ENCODE measurements around the gene IL6R.
"Not testable (repeated sequence)": the region's sequence is repeated elsewhere in the genome, so short reads cannot be mapped to it uniquely, and the experiment has no call there.

Gene IL6R

DNA sequence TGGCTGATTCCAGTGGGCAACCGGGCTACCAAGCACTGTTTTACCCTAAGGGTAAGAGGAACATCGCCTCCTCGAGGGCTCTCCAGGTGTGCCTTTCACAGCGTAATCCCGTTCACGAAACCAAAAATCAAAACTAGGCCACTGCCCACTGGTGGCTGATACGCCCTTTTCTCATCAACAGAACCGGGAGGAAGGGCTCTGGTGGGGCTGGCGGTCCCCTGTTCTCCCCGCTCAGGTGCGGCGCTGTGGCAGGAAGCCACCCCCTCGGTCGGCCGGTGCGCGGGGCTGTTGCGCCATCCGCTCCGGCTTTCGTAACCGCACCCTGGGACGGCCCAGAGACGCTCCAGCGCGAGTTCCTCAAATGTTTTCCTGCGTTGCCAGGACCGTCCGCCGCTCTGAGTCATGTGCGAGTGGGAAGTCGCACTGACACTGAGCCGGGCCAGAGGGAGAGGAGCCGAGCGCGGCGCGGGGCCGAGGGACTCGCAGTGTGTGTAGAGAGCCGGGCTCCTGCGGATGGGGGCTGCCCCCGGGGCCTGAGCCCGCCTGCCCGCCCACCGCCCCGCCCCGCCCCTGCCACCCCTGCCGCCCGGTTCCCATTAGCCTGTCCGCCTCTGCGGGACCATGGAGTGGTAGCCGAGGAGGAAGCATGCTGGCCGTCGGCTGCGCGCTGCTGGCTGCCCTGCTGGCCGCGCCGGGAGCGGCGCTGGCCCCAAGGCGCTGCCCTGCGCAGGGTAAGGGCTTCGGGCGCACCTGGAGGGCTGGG is at the start of gene IL6R:
Gene IL6R (plus strand): TSS at position 360 of the 763 bp plus-strand sequence. CDS start 287 bp downstream, at position 647.
- no peak for DNase-seq

DNA sequence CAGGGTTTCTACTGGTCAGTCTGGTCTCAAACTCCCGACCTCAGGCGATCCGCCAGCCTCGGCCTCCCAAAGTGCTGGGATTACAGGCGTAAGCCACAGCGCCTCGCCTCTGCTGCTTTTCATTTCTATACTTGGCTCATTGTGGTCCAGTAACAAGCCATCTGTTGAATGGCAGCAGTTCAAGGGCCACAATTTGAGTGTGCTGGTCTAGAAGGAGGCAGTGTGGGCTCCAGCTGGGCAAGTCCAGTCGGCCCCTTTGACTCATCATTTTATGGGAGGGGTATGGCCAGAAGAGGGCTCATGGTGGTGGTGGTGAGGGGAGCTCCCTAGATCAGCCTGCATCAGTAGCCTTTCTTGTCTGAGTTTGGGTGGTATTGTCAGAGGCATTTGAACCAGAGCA is 46.6 kb upstream of the IL6R start:
- DNase-seq = no peak

DNA sequence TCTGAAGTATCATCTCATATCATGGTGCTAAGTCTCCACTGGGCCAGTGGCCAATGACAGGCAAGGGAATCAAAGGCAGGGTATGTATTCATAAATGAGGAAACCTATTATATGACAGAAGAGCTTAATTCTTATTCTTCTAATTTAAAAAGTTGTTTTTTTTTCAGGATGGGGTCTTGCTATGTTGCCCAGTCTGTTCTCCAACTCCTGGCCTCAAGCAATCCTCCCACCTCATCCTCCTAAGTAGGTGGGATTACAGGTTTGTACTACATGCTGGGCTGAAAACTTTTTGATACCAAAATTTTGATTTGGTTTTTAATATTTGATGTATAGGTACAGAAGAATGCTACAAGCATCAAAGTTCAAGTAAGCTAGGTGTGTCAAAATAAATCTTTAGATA is 44.9 kb upstream of the IL6R start:
- no peak for DNase-seq

DNA sequence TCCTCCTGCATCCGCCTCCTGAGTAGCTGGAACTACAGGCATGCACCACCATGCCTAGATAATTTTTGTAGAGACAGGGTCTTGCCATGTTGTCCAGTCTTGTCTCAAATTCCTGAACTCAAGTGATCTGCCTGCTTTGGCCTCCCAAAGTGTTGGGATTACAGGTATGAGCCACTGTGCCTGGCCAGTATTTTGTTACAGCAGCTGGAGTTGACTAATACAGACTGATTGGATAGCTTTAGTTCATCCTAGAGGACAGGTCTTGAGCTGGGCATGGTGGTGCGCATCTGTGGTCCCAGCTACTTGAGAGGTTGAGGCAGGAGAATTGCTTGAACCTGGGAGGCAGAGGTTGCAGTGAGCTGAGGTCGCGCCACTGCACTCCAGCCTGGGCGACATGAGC is 44.3 kb upstream of the IL6R start:
- DNase-seq = not testable (repeated sequence)

DNA sequence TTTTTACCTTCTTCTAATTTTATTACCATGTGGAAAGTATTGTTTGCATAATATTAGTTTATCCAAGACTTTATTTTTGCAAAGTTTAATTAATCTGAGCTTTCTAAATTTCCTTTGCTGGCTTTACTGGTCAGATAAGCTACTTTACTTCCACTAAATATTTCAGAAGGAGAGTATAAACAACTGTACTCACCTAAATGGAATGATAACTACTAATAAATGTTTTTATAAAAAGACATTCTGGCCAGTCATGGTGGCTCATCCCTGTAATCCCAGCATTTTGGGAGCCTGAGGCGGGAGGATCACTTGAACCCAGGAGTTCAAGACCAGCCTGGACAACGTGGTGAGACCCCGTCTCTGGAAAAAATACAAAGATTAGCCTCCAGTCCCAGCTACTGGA is 43.8 kb upstream of the IL6R start:
- DNase-seq = no peak

DNA sequence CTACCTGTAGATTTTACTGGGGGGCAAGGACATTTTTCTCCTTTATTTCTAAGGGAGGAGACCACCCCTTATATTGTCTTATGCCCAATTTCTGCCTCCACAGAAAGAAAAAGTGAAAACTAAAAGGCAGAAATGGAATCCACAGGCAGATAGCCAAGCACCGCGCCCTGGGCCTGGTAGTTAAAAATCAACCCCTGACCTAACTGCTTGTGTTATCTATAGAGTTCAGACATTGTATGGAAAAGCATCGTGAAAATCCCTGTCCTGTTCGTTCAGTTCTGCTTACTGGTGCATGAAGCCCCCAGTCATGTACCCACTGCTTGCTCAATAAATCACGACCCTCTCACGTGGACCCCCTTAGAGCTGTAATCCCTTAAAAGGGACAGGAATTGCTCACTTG is 33.7 kb upstream of the IL6R start:
- DNase-seq = no peak

DNA sequence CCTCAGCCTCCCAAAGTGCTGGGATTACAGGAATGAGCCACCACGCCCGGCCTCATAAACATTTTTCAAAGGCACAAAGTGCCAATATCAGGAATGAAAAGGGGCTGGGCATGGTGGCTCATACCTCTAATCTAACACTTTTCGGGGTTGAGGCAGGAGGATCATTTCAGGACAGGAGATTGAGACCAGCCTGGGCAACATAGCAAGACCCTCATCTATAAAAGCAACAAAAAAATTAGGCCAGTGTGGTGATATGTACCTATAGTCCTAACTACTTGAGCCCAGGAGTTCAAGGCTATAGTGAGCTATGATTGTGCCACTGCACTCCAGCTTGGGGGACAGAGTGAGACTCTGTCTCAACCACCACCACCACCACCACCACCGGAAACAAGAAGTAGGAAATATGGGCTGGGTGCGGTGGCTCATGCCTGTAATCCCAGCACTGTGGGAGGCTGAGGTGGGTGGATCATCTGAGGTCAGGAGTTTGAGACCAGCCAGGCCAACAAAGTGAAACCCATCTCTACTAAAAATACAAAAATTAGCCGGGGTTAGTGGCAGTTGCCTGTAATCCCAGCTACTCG is 31.3 kb upstream of the IL6R start:
- not testable (repeated sequence) for DNase-seq

DNA sequence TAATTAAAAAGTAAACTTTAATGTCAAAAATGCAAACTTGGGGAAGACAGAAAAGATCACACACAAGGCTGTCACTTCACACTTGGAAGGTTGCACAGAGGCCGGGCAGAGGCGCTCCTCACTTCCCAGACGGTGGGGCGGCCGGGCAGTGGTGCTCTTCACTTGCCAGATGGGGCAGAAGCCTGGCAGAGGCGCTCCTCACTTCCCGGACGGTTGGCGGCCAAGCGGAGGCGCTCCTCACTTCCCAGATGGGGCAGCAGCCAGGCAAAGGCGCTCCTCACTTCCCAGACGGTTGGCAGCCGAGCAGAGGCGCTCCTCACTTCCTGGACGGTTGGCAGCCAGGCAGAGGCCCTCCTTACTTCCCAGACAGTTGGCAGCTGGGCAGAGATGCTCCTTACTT is 25.8 kb upstream of the IL6R start:
- no peak for DNase-seq

DNA sequence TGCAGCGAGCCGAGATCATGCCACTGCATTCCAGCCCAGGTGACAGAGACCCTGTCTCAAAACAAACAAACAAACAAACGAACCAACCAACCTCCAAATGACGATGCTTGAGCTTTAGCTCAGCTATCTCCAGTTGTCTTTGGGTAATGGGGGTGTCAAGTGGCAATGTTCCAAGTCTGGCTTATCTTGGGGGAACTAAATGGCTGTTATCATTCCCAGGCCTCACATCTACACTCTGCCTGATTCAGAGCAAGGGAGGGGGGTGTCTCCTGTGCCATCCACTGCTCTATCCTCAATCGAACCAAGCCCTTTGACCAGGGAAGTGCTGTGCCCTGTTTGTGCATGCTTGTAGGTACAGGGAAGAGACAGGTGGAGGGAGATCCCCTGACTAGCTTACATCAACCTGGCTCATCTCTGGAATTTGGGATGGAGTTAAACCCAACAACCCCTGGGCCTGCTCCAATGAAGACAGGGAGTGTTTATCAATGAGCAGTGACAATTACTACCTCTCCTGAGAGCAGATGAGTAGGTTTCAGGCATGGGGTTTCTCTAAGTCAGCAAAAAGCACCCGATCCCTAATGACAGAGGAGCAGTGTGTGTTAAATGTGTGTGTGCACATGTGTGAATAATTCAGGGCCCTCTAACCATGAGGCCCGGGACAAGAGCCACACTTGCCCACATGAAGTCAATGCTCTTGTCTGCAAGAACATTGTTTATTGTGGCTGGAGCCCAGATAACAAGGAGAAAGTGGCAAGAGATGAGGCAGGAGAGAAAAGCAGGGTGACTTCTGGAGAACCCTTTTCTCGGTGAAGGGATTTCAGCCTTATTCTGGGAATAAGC is 20.3 kb upstream of the IL6R start:
- no peak for DNase-seq

DNA sequence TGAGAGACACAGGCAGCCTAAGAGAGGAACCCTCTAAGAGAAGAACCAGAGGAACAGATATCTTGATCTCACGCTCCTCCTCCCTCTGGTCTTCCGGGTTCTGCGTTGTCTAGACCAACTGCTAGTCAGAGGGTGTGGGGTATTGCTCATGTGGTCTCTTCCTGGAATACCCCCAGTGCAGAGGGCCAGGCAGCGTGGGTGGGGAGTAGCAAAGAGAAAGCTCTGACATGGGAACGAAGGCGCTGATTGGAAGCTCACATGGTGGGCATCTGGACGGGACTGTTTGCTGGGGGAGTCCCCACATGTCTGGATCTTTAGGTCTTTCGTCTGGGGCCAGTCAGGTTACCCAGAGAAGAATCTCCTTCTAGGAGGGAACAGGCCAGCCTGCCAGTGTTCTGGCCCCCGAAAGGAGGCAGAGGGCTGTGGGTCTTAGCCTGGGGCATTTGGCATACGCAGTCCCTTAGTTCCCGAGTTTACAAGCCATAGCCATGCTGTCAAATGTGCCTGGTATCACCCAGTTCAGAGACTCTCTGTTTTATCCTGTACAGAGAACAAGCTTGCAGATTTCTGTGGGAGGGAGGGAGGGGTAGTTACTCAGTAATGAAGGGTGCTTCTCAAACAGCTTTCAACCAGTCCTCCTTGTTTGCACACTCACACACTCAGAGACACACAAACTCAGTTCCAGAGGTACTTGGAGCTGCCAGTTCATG is 18.3 kb upstream of the IL6R start:
- DNase-seq = no peak

DNA sequence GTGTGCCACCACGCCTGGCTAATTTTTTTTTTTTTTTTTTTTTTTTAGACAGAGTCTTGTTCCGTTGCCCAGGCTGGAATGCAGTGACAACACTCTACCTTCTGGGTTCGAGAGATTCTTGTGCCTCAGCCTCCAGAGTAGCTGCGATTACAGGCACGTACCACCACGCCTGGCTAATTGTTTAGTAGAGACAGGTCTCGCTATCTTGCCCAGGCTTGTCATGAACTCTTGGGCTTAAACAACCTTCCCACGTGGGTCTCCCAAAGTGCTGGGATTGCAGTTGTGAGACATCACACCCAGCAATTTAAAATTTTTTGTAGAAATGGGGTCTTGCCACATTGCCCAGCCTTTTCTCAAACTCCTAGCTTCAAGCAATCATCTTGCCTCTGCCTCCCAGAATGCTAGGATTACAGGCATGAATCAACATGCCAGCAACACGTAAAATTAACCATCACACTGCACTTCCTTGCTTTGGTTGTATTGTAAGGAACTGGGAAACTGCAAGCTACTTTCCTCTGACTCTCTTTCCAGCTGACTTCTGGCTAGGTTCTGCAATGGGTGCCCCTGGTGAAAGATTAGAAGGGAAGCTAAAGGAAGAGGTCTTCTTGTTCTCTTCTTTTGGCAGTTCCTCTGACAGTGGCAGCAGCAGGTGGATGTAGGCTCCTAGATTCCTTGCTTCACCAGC is 13.9 kb upstream of the IL6R start:
- no peak for DNase-seq

DNA sequence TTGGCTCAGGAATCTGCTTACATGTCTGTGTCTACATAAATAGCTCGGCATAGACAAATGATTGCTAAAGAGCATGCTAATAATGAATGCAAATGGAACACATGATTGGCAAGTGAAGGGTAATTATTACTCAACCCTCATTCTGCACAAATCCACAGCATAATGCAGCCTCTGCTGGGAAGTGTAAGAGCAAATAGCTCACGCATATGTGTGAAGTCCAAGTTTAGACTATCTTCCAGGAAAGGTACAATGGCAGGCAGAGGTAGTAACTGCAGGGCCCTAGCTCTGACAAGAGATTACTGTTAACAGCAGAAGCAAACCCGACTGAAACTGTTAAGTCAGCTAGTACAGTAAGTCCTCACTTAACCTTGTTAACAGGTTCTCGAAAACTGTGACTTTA is 7.0 kb upstream of the IL6R start:
- DNase-seq = no peak

DNA sequence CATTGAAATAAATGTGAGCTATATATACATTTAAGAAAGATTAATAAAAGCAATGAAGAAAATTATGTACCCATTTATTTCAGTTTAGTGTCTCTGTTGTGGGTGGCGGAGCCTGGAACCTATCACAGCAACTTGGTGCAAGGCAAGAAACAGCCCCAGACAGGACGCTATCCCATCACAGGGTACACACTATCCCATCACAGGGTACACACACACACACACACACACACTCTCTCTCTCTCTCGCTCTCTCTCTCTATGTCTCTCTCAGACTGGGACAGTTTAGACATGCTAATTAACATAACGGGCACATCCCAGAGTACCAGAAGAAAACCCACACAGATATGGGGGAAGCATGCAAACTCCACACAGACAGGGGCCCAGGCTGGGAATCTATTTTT is 6.5 kb upstream of the IL6R start:
- no peak for DNase-seq

DNA sequence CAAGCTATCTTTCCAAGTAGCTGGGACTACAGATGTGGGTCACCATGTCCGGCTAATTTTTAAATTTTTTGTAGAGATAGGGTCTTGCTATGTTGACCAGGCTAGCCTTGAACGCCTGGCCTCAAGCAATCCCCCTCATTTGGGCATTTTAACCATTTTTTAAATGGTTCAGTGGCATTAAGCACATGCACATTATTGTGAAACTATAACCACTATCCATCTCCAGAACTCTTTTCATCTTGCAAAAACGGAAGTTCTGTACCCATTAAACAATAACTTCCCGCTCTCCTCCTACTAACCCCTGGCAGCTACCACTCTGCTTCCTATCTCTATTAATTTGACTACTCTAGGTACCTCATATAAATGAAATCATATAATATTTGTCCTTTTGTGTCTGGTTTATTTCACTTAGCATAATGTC is 4.8 kb upstream of the IL6R start:
- no peak for DNase-seq

DNA sequence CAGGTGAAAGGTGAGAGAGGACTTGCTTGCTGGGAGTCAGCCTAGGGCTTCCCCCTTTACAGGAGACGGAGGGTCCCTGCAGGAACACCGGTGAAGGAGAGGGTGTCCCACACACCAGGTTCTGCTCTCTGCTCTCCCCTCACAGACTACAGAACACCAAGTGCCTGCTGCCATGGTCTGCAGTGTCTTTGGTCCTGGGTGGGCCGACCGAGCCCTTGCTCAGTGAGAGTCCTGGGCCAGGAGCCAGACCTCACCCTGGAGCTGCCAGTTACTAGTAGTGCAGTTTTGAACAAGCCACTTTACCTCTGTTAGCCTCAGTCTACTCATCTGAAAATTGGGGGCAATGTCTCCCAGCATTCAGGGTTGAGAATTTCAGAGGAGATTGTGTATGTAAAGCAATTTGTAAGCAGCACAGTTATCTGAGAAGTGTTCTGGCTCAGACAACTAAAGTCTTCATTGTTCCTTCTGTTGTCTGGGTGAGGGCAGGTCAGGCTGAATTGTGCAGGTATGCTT is 2.7 kb upstream of the IL6R start:
- no peak for DNase-seq

DNA sequence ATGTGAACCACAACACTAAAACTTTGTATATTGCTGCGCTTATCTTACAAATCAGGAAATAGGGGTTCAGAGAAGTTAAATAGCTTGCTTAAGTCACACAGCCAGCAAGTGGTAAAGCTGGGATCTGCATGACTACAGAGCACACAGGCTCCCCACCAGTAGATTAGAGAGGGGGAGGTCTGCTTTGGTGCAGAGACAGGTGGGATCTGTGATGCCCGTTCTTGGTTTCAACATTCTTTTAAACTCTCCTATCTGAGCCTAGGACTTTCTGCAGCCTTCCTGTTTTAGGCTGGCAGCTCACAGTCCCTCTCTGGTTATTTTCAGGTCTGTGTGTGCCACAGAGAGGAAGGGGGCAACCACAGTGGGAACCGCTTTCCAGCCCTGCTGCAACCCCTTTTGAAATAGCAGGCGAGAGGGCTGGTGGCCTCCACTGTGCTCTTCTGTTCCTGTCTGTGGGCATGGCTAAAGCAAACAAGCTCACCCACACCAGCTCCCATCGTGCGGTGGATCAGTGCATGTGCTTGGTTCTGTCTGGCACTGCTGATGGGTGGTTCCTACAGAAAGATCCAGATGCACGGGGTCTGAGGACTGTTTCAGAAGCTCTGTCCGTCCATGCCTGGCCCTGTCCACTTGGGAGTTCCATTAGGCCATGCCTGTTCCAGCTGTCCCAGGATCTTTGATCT is 1.7 kb upstream of the IL6R start:
- no peak for DNase-seq

DNA sequence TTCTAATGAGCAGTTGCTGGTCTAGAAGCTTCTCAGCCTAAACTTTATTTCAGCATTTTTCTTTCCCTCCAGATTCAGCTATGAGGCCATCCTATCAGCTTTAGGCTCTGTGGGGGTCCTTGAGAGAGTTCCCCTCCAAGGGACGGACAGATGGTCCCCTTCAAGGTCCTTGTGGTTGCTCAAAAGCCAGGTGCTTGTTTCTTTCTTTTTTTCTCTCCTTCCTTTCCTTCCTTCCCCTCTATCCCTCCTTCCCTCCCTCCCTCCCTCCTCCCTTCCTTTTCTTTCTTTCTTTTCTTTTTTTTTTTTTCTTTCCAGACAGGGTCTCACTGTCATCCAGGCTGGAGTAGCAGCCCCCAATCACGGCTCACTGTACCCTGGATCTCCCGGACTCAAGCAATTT is 1.2 kb upstream of the IL6R start:
- DNase-seq = no peak

DNA sequence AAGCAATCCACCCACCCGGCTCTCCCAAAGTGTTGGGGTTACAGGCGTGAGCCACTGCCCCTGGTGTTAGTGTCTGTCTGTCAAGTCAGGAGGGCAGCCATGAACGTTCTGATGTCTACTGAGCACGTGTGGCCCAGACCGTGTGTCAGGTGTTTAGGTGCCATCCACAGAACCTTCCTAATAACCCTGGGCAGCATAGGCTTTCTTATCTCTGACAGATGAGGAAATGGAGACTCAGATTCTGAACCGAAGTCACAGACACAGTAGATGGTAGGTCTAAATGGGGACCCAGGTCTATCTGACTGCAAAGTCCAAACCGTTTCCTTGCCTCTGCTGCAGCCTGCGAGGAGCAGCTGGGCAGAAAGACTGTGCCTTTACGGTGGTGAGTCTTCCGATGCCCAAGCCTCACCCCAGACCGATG is 622 bp upstream of the IL6R start:
- no peak for DNase-seq

DNA sequence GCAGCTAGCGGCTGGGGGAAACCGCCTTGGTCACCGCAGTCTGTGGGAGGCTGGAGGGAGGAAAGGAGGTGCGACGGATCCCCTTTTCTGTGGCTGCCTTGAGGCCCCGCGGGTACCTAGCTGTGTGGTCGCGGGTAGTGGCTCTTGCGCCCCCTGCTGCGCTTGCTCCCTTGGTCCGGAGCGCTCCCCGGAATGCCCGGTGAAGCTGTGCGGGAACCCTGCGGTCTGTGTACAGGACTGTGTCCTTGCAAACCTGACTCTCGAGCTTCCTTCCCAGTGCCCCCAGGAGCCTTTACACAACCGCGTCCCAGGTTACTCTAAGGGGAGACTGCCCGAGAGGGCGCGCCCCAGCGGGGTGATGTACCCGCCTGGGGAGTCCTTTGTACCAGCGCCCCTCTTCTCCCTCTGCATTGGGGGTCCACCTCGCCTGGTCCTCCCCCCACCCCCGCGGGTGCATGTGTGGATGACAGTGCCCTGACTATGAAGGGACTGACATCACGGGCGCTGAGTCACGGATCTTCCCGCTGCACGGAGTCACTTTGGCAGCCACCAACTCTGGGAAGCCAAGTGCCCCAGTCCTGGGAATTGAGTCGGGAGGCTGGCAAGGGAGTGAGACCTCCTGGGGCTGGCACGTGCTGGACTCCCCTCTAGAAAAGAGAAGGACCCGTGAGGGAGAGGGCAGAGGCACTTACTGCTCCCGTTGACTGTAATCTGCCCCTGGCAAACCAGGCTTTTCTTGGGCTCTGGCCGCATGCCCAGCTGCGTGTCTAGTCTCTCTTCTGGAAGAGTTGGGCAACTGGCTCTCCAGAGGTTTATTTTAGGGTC is 816 bp downstream of the IL6R start:
- DNase-seq = peak; percentile 27

DNA sequence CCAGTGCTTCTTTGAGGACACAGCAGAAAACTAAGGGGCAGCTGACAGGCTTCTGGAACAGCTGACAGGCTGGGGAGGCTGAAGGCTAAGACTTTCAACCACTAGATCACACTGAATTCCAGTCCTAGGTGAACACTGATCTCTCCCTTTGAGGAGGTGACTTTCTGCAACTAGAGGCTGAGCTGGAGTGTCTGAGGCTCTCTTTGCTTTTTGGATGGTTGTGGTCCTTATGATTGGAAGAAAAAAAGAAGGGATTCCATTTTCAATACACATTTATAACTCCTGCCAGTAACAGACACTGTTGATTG is 1.4 kb downstream of the IL6R start:
- no peak for DNase-seq

DNA sequence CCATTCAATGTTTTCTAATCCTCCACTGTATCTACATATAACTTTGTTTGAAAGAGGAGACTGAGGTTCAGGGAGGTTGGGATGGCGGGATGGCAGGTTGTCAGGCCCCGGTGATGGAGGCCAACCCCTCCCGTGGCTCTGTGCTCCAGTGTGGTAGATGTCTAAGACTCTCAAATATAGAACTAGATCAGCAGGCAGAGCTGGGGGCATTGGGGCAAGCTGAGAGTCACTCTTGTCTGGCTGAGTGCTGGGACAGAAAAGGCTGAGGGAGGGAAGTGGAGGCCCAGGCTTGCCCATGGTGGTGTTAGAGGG is 1.7 kb downstream of the IL6R start:
- no peak for DNase-seq

Measured in NCI-H82 (cell line).